Right lobe of liver (tissue), 6 donors: ENCODE data around the gene EXOC4. TPM values are rescaled to one million over a fixed set of nuclear protein-coding genes. Genes with fewer than 3 reads are reported as not detected.

Source experiments
- ATAC-seq, 4 donors: fragments of 200-7000 bp; cut with Tn5 transposase; one replicate each; pipeline ENCODE4 v1.9.1; 2020; ENCODE audit warnings: mild to moderate bottlenecking in 4 of 4, moderate library complexity in 4 of 4
- DNase-seq, 3 donors: peaks; one replicate each; pipeline ENCODE4 v3.0.0-alpha.2; 2020
- H3K27ac ChIP-seq, 3 donors: fragments of 200-600 bp; one replicate each; pipeline ENCODE4 v1.8.0; 2022
- H3K27me3 ChIP-seq, 2 donors: fragments of 200-600 bp; one replicate each; pipeline ENCODE4 v1.8.0; 2022
- H3K36me3 ChIP-seq, 4 donors: fragments of 200-600 bp; sonication (generic) in 1 of 4; one replicate each; pipeline versions ENCODE4 v1.5.1 to v1.8.0; 2017 to 2022; ENCODE audit warnings: control low read depth in 1 of 4
- H3K4me1 ChIP-seq, 4 donors: fragments of 200-600 bp; sonication (generic) in 1 of 4; one replicate each; pipeline versions ENCODE4 v1.5.1 to v1.8.0; 2017 to 2022; ENCODE audit warnings: control low read depth in 1 of 4
- H3K4me3 ChIP-seq, 3 donors: fragments of 200-600 bp; one replicate each; pipeline ENCODE4 v1.8.0; 2022
- H3K9me3 ChIP-seq, 4 donors: fragments of 200-600 bp; sonication (generic) in 1 of 4; one replicate each; pipeline versions ENCODE4 v1.5.1 to v1.8.0; 2017 to 2022; ENCODE audit warnings: control low read depth in 1 of 4
- POLR2A ChIP-seq: fragments of 450-650 bp; IDR thresholded peaks from one replicate; pipeline ENCODE4 v1.6.1; 2017; ENCODE audit warnings: antibody characterized with exemption, mild to moderate bottlenecking
- WGBS: methylation state at CpG from one replicate; pipeline ENCODE4 v1.1.6; 2018; ENCODE audit warnings: low coverage, low lambda C conversion rate; ENCODE audit not compliant: insufficient coverage; ENCODE audit errors: missing lambda C conversion rate; 5-methylcytosine and 5-hydroxymethylcytosine counted together
- intact Hi-C, 2 donors: fragments of 100-400 bp; cut with DNase I; formaldehyde crosslinking; loops; one replicate each; pipeline versions ENCODE4 v1.11.2 to v1.14.1; 2022
- total RNA-seq, 6 experiments: library from RNA; depleted of rRNA in 2 of 6; stranded (reverse); fragments of >200 nt in 2 of 6; fragmentation: NEBNext Ultra II Directional in 3 of 6; extraction: Animal tissue kit (Norgen Biotek cat#: 25700) in 3 of 6; gene quantifications; one replicate each; pipeline versions ENCODE4 v1.1.0 to v1.2.4, GENCODE V29; 2016 to 2023
- TF ChIP-seq, protein P1 (sequence below), 4 donors: fragments of 200-600 bp in 3 of 4; fragments of 450-650 bp in 1 of 4; IDR thresholded peaks; one replicate each; pipeline versions ENCODE4 v1.5.1 to v1.8.0; 2016 to 2022; ENCODE audit warnings: antibody characterized with exemption in 4 of 4, mild to moderate bottlenecking in 2 of 4
- donor health status: DM: no; HTN: yes; CAD: no.
- donor health status: DM: no; HTN: no; CAD: no.
- donor health status: DM: no; HTN: no; CAD: no.
- donor health status: DM: no; HTN: yes; CAD: no.
- donor health status: DM: no; HTN: yes; CAD: no.

EXOC4 gene
- total RNA-seq, 6 experiments from 2014 or later, result 23.7 to 33.5 (median 30.0) TPM

DNA sequence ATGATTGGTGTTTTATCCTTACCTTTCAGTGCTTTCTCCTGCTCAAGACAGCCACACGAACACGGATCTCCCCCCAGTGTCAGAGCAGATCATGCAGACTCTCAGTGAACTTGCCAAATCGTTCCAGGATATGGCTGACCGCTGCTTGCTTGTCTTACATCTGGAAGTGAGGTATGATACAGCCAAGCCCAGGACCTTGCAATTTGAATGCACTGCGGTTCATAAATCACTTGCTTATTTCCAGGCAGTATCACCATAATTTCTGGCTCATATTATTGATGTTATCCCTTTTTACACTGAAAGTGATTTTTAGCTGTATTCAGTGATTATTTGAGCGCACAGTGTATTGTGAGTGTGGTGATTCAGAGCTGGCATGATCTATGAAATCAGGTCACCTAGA lies 744.6 kb downstream of the EXOC4 start:
- no peak overlapping the region for H3K4me3 ChIP-seq
- WGBS, result 92% methylated on average over 5 of the region's 6 CpGs
- H3K9me3 ChIP-seq, result no peaks in the 10 kb centered on the region
- H3K36me3 ChIP-seq, result peaks cover 0 to 4% (median 0%) of the 10 kb centered on the region in 4 donors
- no peak overlapping the region for H3K27ac ChIP-seq
- TF ChIP-seq POLR2A, result no peak
- TF ChIP-seq, protein P1, sequence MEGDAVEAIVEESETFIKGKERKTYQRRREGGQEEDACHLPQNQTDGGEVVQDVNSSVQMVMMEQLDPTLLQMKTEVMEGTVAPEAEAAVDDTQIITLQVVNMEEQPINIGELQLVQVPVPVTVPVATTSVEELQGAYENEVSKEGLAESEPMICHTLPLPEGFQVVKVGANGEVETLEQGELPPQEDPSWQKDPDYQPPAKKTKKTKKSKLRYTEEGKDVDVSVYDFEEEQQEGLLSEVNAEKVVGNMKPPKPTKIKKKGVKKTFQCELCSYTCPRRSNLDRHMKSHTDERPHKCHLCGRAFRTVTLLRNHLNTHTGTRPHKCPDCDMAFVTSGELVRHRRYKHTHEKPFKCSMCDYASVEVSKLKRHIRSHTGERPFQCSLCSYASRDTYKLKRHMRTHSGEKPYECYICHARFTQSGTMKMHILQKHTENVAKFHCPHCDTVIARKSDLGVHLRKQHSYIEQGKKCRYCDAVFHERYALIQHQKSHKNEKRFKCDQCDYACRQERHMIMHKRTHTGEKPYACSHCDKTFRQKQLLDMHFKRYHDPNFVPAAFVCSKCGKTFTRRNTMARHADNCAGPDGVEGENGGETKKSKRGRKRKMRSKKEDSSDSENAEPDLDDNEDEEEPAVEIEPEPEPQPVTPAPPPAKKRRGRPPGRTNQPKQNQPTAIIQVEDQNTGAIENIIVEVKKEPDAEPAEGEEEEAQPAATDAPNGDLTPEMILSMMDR (IDR thresholded peaks at IDR 0.05), result no peak
- no peaks in the 10 kb centered on the region for H3K27me3 ChIP-seq
- H3K4me1 ChIP-seq, result no peaks in the 10 kb centered on the region
- DNase-seq (no peak), ATAC-seq (no peak)
- intact Hi-C loops, result no loop called here

DNA sequence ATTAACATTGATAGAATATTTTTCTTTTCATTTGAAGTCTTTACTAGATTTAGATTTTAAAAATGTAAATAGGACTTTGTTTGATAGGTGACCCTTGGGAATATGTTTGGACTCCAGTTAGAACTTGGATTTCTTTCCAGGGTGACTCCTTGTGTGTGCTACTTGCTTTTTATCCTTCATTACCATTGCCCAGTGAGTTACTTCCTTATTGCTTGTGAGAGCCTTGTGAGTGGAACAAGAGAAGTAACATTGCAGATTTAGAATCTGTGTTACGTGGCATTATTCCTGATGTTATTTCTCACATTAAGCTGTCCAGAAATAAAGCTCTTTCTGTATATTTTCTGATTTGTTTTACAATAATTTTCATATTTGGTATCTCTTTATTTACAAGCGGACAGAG lies 746.3 kb downstream of the EXOC4 start:
- no peak overlapping the region for H3K27ac ChIP-seq
- H3K9me3 ChIP-seq, result no peaks in the 10 kb centered on the region
- ATAC-seq, result no peak
- intact Hi-C loops, result no loop called here
- no peaks in the 10 kb centered on the region for H3K27me3 ChIP-seq
- DNase-seq, result no peak
- no peaks in the 10 kb centered on the region for H3K4me1 ChIP-seq
- peaks cover 0 to 4% (median 0%) of the 10 kb centered on the region in 4 donors for H3K36me3 ChIP-seq
- 93% methylated on average over 2 of the region's 2 CpGs for WGBS
- TF ChIP-seq POLR2A, result no peak
- TF ChIP-seq, protein P1 (IDR thresholded peaks at IDR 0.05), result no peak
- no peak overlapping the region for H3K4me3 ChIP-seq

DNA sequence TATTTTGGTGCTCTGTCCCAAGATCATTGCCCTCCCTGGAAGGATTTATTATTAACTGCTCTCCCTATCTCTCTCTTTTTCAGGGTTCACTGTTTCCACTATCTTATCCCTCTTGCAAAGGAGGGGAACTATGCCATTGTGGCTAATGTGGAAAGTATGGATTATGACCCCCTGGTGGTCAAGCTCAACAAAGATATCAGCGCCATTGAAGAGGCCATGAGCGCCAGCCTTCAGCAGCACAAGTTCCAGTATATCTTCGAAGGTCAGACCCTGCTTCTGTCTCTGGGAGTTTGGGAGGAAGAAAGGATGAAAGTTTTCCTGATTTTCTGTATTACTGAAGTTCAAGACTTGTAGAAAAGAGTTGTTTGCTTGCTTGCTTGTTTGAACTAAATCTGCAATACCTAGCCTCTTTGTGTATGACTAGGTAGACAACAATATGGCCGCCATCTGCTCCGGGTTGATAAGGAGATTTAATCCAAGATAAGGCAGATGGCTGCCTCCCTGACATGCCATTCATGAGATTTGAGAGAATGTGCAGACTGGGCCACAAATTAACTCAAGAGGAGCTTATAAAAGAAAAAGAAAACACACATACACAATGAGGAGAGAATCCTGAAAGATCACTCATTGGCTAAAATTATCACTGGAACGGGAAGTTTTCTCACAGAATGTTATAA lies 752.1 kb downstream of the EXOC4 start:
- no peaks in the 10 kb centered on the region for H3K9me3 ChIP-seq
- ATAC-seq, result no peak
- no peak for DNase-seq
- intact Hi-C loops, result no loop called here
- no peak overlapping the region for H3K4me3 ChIP-seq
- no peaks in the 10 kb centered on the region for H3K36me3 ChIP-seq
- no peaks in the 10 kb centered on the region for H3K4me1 ChIP-seq
- H3K27ac ChIP-seq, result no peak overlapping the region
- TF ChIP-seq, protein P1 (IDR thresholded peaks at IDR 0.05), result no peak
- TF ChIP-seq POLR2A, result no peak
- WGBS, result 97% methylated on average over 6 of the region's 6 CpGs
- no peaks in the 10 kb centered on the region for H3K27me3 ChIP-seq

DNA sequence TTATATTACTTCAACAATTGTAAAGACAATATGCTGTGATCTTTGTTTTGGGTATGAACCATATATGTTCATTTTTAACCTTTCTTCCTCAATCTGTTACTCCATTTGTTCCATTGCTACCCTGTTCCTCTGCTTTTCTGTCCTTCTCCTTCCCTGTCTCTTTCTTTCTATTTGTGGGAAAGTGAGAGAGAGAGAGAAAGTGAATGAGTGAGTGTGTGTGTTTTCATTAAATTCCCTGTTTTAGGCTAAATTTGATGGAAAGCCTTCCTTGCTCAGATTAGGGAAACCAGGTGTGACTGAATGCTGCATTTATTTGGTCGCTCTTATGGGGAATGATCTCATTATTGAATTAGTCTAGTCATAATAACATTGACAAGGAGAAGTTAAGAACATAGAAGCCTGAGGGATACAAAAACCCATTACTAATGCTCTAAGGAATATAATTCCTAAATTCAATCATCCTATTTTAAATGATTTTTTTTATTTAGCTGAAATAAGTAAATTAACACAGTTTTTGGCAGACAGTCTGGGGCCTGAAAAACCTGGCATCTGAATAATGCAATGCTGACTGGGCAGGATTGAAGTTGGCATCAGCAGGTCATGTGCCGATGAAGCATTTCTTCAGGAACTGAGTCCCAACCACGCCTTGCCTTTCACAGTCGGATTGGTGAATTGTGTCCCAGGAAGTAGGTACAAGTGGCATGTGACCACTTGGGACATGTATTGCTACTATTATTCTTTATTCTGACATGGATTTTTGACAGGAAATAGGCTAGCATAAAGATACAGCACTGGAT lies 756.6 kb downstream of the EXOC4 start:
- Histone ChIP-seq H3K9me3 (no peaks in the 10 kb centered on the region), H3K4me3 (no peak overlapping the region), H3K27me3 (no peaks in the 10 kb centered on the region), H3K4me1 (no peaks in the 10 kb centered on the region), H3K36me3 (no peaks in the 10 kb centered on the region), H3K27ac (no peak overlapping the region)
- no peak for ATAC-seq
- intact Hi-C loops, result no loop called here
- no peak for TF ChIP-seq POLR2A
- TF ChIP-seq, protein P1 (IDR thresholded peaks at IDR 0.05), result no peak
- 83% methylated on average over 3 of the region's 4 CpGs for WGBS
- no peak for DNase-seq
